HL-60/S4 treated with phorbol 12-myristate 13-acetate at 8.2 ng/mL for 4 days and 3 days (cell line): ENCODE measurements around the gene GALNT5.
"Not testable (repeated sequence)": the region's sequence is repeated elsewhere in the genome, so short reads cannot be mapped to it uniquely, and the experiment has no call there.

Experiments used
- in situ Hi-C: fragments of 300-500 bp; cut with MboI; formaldehyde crosslinking; loops from 2 replicates; pipeline ENCODE4 v1.15.0; 2022; ENCODE audit warnings: low sequenced_read_pairs

GALNT5 gene, protein sequence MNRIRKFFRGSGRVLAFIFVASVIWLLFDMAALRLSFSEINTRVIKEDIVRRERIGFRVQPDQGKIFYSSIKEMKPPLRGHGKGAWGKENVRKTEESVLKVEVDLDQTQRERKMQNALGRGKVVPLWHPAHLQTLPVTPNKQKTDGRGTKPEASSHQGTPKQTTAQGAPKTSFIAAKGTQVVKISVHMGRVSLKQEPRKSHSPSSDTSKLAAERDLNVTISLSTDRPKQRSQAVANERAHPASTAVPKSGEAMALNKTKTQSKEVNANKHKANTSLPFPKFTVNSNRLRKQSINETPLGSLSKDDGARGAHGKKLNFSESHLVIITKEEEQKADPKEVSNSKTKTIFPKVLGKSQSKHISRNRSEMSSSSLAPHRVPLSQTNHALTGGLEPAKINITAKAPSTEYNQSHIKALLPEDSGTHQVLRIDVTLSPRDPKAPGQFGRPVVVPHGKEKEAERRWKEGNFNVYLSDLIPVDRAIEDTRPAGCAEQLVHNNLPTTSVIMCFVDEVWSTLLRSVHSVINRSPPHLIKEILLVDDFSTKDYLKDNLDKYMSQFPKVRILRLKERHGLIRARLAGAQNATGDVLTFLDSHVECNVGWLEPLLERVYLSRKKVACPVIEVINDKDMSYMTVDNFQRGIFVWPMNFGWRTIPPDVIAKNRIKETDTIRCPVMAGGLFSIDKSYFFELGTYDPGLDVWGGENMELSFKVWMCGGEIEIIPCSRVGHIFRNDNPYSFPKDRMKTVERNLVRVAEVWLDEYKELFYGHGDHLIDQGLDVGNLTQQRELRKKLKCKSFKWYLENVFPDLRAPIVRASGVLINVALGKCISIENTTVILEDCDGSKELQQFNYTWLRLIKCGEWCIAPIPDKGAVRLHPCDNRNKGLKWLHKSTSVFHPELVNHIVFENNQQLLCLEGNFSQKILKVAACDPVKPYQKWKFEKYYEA

DNA sequence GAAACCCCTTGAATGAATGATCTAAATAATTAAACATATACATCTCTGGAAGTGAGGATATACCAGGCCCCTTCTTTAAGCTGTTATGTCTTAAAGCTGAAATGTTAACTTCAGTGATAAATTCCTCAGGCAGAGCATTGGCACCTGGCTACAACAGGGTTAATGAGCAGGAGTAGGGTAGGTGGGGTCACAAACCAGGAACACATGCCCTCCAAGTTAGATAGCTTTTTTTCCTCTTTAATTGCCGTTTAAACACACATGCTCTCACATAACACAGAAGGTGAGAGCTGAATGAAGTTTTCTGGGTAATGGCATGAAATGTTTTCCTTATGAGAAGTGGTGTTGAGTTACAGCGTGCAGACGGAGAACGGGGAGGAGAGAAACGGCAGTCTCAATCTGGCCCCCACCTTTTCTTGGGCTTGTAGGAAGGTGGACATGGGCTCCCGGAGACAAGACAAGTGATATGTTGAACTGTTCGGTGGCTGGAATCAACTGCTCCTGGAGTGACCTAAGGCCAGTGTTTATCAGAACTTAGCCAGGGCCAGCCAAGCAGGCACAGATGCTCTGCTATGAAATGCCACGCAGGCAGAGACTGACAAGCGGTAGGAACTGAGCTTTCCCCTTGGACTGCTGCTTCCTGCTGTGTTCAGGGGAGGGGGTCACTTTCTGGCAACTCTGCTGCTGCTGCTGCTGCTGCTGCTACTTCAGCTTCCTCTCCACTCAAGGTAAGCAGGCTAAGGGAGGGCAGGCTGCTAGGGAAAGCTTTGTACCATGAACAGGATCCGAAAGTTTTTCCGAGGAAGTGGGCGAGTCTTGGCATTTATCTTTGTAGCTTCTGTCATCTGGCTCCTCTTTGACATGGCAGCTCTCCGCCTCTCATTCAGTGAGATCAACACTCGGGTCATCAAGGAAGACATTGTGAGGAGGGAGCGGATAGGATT lies at the start of gene GALNT5:
Gene GALNT5, plus strand, starts transcription at position 394 of the 941 bp plus-strand sequence. Its CDS starts 378 bp downstream, at position 772.
- in situ Hi-C loops, result no loop called here

DNA sequence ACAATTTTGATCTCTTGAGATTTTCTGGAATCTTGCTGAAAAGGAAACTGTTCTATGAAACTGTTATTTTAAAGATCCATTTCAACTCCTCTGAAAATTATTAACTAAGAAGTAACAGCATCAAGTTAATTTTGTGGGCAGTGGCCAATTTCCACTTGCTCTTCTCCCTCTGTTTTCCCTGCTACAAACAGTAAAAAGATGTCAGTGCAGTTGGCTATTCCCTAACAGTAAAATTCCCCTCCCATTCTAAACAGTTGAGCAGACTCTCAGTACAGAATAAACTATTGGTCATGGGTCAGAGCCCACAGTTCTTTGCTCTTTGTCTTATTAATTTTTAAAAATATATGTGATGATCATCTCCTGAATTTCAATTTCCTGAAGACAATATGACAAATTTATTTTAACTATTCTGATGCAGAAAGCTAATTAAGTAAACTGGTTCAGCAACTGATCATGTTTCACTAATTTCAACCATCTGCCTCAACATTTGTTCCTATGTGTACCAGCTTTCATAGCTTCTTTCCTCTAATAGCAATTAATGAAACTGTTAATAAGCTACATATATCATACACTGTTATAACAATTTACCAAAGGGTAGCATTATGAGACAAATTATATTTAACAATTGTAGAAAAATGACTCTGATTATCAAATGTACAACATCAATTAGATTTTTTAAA lies 41.1 kb upstream of the GALNT5 start:
- in situ Hi-C loops, result no loop called here

DNA sequence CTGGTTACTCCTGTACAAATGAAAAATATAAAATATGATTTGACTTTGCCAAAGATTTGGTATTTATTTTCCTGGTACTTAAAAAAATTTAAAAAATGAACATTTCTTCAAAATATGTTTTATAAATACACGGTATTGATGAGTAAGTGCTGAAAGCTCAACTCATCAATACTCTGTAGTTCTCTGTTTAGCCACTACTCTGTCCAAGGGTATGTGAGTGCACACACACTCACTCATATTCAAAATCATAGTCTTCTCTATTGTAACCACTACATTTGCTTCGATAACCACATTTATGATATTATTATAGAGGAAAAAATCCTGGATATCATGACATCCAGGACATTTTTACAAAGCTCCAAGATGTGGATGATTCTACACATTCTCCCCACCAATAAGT lies 40.1 kb upstream of the GALNT5 start:
- in situ Hi-C loops, result no loop called here

DNA sequence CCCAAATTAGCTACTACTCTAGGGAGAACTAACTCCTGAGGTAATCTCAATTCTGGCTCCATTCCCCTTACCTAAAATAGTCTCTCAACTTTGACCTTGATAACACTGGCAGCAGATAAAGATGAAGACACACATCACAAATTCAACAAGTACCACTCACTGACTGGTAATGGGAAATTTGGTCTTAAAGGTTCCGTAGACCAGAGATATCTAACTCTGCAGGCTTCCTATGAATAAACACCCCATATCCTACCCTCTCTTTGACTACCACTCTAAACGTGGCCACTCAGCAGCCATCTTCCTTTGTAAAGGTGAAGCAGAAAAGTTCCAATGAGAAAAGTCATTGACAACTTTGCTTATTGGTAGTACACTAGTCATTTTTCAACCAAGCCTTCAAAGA lies 38.6 kb upstream of the GALNT5 start:
- in situ Hi-C loops, result no loop called here

DNA sequence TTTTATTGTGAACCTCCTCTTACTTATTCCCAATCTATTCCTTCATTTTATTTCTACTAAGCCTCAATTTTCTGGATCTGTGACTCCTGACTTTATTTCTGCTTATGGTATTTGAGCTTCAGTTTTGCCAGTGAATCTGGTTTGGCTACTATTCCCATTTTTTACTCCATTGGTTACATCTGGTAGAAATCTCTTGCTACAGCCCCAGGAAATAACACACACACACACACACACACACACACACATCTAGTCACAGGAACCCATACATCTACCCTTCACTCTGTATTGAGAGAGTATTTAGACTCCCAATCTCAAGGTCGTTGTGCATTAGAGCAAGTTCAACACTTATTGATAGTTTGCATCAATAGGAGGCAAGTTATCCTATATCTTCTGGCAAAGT lies 37.0 kb upstream of the GALNT5 start:
- in situ Hi-C loops, result no loop called here

DNA sequence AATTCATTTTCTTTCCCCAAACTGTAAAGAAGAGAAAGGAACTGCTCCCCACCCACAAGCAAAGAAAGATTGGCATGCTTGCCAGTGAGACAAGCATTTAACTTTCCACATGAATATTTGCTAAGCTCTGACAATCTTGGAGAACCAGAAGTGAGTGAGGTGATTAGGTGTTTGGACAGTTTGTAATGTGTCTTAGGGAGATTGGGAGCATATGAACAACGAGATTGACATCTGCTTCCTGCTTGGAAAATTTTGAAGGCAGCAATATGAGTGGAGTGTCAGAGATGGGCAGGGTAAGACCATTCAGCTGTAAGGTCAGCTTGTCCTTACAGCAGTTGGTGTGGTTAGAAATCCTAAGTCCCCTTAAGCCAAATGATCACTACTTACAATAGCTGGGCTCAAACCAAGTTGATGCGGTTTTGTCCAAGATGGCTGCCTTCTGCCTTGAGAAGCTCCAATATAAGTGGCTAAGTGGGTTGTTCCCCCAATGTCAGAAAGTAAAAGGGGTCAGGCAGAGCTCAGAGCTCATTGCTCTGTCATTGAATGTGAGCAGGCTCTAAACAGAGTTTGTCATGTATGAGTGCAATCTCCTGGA lies 36.0 kb upstream of the GALNT5 start:
- in situ Hi-C loops, result no loop called here

DNA sequence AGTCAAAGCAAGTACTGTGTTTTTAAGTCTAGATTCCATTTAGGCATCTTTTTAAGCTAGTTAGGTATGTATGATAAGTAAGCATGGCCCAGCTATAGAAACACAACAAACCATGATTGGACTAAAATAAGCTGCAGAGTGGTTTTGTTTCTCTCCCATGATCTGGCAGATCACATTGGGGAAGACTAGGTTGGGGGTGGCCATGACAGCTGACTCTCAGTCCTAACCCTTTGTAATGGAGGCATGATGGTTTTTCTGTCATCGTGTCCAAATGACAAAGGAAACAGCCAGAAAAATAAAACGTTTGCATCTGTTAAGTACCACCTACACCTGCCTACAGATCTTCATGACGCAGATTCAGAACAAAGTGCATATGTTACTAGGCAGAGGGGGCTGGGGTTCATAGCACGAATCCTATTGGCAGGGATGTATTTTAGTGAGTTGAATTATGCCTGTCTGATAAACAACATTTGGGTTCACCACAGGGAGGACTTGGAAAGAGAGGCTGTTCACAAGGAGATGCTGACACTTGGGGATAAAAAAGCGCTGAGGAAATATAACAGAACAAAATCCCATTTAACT lies 33.8 kb upstream of the GALNT5 start:
- in situ Hi-C loops, result no loop called here

DNA sequence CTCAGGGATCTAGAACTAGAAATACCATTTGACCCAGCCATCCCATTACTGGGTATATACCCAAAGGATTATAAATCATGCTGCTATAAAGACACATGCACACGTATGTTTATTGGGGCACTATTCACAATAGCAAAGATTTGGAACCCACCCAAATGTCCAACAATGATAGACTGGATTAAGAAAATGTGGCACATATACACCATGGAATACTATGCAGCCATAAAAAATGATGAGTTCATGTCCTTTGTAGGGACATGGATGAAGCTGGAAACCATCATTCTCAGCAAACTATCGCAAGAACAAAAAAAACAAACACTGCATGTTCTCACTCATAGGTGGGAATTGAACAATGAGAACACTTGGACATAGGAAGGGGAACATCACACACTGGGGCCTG lies 33.1 kb upstream of the GALNT5 start:
- in situ Hi-C loops, result not testable (repeated sequence)

DNA sequence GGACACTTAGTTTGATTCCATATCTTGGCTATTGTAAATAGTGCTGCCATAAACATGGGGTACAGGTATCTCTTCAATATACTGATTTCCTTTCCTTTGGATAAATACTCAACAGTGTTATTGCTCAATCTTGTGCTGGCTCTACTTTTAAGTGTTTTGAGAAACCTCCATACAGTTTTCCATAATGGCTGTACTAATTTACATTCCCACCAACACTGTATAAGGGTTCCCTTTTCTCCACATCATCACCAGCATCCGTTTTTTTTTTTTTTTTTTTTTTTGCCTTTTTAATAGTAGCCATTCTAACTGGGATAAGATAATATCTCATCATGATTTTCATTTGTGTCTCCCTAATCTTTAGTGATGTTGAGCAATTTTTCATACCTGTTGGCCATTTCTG lies 29.9 kb upstream of the GALNT5 start:
- in situ Hi-C loops, result no loop called here

DNA sequence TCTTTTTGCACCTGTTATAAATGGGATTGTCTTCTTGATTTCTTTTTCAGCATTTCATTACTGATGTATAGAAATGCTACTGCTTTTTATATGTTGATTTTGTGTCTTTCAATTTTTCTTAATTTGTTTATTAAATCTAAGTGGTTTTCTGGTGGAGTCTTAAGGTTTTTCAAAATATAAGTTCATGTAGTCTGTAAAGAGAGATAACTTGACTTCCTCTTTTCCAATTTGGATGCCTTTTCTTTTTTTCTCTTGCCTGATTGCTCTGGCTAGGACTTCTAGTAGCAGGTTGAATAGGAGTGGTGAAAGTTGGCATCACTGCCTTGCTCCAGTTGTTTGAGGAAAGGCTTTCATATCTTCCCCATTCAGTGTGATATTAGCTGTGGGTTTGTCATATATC lies 28.6 kb upstream of the GALNT5 start:
- in situ Hi-C loops, result no loop called here

DNA sequence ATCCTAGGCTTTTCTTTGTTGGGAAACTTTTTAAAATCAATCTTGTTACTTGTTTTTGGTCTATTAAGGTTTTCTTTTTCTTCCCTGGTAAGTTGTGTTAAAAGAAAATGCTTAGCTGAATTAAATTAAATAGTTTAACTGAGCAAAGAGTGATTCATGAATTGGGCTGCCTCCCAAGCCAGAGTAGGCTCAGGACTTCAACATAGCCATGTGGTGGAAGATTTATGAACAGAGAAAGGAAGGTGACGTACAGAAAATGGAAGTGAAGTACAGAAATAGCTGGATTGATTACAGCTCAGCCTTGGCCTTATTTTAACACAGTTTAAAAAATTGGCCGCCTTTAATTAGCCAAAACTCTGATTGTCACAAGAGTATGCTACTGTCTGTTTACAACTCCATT lies 27.9 kb upstream of the GALNT5 start:
- in situ Hi-C loops, result no loop called here

DNA sequence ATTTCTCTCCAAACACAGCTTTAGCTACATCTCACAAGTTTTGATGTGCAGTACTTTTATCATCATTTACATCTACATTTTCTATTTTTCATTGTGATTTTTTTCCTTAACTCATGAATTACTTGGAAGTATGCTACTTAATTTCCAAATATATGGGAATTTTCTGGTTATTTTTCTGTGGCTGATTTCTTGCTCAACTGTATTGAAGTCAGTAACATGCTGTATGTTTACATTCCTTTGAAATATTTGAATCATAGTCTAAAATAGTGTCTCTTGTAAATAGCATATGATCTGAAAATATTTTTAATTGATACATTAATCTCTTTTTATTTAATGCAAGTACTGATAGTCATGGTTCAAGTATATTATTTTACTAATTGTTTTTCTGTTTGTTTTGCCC lies 26.0 kb upstream of the GALNT5 start:
- in situ Hi-C loops, result no loop called here

DNA sequence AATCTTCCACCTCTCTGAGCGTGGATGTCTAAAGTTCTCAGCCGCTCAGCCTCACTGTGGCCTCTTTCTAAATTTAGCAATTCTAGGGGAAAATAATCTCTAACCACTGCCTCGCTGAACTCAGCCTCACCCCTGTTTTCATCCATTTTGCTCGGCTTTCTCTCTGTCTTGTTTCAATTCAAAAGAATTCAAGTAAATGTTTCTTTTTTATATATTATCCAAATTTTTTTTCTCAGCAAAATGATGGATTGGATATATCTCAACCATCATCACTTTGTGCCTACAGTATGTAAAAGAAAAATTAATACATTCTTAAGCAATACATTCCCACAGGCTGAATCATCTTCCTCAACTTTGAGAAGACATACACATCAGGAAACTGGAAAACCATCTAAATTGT lies 24.0 kb upstream of the GALNT5 start:
- in situ Hi-C loops, result no loop called here

DNA sequence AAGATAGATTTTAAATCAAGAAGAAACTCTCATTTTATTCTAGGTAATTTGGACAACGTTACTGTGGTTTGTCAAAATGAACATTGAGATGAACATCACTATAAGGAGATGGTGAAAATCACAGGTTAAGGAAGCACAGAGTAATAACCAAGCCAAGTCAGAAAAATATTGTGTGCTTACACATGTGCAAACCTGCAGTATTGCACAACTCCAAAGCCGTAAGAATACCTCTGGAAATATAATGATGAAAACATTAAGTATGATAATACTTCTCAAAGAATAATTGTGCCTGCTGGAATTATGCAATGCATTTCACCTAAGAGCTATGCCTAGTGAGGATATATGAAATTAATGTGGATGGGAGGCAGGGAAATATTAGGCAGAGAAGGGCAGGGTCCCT lies 21.1 kb upstream of the GALNT5 start:
- in situ Hi-C loops, result no loop called here

DNA sequence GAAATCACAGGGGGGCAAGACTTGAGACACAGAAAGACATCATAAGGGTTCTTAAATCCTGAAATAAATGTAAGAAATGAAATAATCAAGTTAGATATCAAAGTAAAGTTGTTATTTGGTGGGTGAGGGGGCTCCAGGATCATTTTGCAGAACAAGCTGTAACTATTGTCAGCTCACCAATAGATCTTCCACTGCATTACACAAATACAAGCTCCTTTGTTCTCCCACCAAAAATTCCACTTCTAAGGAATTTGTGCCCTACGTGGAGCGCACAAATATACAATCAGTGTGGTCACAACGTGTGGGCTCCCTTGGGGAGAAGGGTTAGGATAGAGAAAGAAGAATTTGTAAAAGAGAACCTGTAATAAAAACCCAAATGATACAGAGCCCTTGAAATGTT lies 19.2 kb upstream of the GALNT5 start:
- in situ Hi-C loops, result no loop called here

DNA sequence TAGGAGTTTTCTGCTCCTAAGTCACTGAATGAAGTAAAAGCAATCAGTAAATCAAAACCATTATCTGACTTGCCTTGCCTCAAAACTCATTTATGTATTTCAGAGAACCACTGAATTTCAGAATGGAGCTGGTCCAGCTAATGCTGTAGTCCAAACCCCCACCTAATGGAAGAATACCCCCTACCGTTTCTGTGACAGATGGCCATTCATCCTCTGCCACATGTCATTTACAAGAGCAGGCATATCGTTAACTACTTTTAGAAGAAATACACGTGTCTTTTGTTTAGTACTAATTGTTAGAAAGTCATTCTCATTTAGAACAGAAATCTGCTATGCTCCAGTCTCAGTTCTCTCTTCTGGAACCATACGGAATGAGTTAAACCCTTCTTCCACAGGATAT lies 12.8 kb upstream of the GALNT5 start:
- in situ Hi-C loops, result no loop called here

DNA sequence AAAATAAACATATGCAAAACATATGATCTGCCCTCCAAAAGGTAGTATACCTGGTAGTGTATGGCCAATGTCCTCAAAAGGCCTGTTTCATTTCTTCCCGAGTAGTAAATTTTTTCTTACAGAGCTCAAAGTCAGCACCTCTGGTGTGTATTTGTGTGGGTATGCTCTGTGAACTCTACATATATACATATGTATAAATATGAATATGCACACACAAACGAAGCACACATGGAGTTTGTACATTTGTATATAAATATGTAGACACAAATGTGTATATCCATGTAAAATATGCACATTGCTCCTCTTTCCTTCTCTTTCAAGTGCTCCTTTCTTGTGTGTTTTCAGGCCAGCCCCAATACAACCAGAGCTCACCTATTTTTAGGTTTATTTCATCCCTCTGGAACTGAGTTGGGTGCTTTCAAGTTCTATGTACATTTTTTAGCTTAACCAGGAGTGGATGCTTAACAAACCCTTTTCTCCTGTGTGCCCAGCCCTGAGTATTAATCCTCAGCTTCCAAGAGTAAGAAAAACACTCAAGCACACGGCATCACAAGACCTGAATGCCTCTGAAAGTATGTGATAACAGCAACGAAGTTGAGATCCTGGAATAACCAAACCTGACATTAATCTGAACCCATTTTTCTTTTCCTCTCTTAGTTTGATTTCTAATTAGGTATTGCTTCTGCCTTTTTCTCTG lies 12.2 kb upstream of the GALNT5 start:
- in situ Hi-C loops, result no loop called here

DNA sequence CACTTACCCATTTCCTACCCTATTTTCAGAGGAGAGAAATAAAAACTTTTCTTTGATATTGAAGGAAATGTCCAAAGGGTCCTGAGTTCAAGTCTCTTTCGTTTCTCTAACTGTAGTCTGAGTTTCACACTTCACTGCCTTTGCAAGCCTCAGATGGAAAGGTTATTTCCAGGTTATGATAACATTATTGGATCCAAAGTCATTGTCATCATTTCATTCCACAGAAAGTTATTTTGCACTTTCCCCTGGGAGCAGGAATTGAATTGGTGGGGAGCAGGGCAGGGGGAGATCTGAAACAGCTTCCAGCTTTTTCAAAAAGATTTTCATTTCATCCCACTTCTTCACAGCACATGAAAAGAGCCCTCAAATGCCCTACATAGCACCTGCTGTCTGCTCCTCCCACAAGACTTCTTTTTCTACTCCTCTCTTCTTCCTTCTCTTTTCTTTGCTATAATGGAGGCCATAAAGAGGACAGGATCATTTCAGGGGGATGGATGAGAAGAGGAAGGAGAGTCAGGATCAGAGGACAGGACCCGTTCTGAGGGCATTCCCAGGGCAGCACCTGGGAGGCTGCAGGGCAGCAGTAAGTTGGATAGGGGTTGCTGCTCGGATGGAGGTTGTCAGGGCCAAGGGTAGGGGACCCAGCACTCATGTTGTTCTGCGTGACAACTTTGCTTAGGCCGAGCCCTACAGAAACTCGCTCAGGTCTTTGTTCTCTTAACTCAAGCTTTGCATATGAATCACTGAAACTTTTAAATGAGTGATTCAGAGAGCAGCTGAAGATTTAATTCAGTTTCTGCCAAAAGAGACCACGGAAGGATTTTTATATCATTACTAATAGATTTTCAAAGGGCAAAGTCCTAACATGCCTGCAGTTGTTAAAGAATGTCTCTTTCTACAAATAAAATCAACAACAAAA lies 11.4 kb upstream of the GALNT5 start:
- in situ Hi-C loops, result no loop called here
